HG03108 (cell line): Measurements from ENCODE around the gene LSAMP.

Experiments used
- ATAC-seq: cut with Tn5 transposase; IDR thresholded peaks from one replicate; pipeline ENCODE4 v1.9.1; 2021; ENCODE audit warnings: moderate library complexity; ENCODE audit not compliant: unreplicated experiment

Gene LSAMP

DNA sequence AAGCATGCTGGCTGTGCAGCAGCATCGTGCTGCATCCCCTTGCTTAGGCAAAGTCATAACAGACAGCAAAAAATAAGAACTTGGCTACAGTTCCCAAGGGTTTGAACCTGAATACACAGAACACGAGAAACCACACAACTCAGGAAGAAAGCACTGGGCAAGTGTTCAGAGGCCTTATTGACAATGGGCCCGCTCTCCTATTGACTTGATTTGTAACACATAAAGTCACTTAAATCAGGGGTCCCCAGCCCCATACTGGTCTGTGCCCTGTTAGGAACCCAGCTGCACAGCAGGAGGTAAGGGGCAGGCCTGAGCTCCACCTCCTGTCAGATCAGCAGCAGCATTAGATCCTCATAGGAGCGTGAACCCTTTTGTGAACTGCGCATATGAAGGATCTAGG is 145.1 kb downstream of the LSAMP start:
- no peak for ATAC-seq

DNA sequence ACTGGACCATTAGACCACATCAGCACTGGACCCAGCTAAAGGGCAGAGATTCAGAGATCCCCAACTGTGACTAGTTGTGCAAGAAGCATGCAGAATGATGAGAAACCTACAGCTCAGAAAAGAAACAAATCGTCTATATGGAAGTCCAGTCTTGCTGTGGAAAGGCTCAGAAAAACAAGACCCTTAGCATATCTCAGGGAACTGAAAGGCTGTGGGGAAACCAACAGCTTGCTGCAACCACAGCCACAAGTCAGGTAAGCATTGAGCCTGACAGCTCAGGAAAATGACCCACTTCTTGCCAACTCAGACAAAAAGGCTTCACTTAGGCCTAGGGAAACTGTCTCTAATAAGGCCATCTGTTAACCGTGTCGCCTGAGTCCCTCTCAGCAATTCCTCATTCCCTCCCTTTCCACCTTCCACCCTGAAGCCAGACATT is 145.6 kb downstream of the LSAMP start:
- no peak for ATAC-seq

DNA sequence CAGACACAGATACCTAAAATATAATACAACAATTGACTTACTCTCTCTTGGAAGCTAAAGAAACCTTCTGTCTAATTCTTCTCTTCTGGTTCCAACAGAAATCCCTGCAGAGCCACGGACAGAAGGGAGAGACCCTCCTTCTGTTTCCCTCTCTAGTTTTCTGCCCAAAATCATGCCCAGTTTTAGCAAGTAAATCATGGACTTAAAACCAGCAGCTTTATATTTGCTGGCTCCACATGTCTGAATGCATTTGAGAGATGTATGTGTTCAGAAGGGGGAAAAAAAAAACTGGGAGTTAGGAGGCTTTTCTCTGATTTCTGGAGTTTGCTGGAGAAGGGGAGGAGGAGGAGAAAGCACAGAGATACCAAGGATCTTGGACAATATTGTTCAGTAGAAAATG is 147.1 kb downstream of the LSAMP start:
- no peak for ATAC-seq

DNA sequence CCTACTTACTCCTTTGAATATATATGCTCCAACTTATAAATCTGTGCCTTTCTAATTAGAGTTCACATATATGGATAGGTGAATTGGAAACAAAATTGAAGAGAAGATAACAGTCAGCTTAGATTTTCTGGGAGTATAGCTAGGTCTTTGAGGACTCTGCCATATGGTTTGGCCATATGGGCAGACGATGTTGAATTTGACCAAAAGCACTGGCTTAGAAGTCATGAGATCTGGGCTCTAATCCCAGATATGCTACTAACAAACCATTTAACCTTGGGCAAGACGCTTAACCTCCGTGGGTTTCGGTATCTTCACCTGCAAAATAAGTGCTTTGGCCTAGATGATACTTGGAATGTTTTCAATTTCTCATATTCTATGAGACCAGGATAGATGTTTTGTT is 154.1 kb downstream of the LSAMP start:
- ATAC-seq: no peak

DNA sequence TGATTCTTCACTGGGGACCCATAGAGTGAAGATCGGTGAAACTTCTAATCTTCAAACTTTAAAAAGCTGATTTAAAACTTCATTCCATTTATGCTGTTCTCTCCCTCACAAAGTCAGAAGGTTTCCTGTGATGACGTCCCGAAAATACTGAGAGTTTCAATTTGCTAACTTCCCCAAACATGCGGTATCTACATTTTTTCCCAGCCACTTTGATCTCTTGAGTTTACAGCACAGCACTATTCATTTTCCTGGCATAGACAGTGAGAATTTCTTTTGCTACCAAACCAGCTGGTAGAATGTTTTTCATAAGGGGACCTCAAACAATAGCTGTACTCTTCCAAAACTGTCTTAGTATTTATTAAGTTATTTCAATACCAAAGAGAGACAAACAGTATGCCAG is 156.8 kb downstream of the LSAMP start:
- no peak for ATAC-seq

DNA sequence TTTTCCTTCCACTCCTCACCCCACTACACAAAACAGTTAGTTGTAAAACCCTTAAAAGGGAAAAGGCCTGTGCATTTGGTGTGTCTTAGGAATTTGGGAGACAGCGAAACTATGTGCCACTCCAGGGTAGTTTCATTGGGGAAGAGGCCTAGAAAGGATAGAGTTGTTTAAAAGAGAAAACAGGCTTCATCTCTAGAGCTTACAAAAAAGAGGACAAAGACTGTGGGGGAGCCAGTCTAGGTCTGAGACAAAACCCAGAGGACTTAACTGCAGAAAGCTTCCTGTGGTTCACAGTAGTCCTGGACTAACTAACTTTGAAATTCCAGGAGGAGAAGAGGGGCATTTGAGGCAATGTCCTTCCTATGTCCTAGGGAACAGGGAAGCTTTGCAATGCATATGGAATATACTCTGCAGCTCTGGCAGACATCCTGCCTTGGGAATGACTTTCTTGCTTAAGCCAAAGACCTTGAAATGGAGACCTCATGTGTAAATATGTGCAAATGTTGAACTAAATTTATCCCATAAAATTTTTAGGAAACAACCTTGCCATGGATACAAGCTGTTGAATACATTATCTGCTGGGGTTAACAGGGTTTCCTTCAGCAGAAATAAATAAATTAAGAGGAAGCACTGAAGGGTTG is 159.4 kb downstream of the LSAMP start:
- no peak for ATAC-seq

DNA sequence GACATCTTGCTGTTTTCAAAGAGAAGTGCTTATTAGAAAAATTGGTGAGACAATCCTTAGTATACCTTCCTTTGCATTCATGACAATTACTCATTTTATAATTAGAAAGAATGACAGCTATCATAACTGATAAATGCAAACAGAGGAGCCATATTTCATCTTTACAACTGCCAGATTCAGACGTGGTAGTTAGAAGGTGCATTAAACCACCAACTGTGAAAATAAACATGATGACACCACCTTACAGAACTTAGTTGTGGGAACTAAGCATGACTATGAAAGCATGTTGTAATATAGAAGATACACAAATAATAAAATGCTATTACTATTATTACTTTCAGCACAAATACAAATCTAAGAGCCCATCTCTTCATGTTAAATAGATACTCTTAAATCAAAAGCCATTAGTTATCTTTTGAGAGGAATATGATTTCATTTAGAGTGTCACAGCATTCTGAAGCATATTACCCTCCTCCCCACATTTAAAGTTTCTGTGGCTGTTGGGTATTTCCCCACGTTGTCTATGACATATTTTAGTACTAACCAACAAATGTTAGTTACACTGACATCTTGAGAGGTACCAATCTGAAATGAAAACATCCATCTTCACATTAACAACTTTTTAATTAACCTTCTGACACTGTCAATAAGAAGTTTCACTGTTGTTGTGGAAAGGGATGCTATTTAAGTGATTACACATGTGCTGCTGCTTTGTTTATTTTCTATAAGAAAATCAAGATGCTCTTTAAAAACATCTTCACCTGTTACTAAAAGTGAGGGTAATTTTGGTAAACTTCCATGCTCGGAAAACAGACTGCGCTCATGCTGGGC is 163.8 kb downstream of the LSAMP start:
- ATAC-seq: no peak

DNA sequence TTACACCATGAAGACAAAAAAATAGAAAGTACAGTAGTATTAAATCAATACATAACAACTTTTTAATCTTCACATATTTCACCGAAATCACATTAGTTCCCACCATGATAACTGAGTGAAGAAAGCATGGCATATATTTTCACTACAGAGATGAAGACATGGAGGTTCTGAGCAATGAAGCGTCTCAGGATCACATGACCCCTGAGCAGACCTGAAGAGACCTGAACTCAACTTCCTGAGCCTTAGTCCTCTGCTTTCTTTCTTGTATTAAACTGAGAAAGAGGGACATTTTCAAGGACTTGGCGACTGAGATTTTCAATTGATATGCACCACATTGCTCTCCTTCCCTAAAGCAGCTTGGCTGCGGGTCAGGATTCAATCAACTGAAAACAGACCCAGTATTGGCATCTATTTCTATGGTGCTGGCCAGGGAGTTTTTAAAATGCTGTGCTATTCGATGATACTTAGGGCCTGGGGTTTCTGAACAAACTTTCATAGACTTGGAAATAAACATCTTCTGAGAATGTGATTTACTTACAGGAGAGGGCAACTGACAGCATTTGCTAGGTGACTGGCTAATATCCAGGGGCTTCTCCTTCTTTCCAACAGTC is 165.1 kb downstream of the LSAMP start:
- no peak for ATAC-seq

DNA sequence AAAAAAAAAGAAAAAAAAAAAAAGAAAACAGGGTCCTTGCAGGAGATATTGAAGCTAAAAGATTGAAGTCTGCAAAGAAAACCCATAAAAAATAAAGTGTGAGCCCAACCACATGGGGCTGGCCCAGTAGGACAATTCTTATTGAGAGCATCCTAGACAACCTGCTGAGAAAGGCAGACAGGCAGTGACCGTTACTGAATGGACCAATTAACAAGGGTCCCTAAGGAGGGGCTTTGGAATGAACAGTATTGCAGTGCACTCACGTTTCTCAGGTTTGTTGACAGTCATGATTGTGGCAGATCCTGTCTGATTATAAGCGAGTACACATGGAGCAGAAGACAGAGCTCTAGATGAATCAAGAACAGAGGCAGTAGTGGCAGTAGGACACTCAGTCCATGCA is 168.6 kb downstream of the LSAMP start:
- no peak for ATAC-seq

DNA sequence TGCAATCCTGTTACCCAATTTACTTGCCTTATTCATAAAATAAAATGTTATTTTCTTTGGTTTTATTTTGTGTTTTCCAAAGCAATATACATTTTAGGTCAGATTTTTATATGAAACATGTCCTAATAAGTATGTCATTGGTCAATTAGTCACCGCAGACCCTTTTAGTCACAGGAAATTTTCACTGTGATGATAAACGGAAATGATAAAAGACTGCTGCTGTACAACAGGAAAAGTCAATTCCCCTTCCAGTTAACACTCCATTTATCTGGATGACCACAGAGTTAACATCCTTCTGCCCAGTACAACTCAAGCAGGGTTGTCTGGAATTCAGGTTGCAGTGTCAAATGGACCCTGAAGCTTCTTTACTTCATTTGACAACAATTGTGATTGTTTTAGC is 175.2 kb downstream of the LSAMP start:
- ATAC-seq: no peak

DNA sequence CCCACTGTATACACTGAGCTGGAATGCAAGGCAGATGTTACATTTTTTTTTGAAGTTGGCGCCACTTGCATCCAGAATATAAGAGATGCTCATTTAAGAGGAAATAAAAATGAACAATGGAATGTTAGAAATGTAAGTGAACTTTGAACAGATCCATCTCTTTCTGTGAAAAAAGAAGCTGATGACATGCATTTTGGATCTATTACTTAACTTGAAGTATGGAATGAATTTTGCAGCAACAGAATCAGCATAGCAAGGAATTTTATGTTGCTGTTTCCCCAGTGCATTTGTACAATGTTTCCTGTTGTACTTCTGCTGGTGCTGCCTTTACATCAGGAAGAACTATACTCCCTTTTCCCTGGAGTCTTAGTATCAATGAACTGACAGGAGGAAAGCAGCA is 178.2 kb downstream of the LSAMP start:
- ATAC-seq: no peak

DNA sequence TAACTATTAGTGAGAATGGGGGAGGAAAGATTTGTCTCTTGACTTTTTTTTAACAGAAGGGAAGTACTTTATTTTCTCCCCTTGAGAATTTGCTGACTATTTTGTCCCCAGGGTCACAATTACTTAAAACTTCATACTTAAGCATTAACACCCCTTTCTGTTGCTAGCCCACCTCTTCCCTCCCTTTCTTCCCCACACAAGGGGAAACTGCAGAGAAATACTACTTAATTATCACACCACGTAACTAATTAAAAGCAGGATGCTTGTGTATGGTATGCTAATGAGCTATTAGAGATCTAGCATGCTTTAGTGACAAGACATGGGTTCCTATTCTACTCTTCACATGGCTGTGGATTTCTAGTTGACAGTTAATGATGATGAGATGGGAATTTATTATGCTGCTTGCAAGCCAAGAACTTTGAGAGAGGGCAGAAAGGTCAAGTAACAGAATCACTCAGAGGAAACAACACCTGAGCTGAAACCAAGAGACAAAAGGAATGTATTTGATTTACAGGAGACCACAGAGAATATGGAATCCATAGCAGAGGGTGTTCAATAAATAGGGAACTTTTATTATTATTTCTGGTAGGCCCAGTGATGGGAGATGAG is 179.2 kb downstream of the LSAMP start:
- ATAC-seq: no peak

DNA sequence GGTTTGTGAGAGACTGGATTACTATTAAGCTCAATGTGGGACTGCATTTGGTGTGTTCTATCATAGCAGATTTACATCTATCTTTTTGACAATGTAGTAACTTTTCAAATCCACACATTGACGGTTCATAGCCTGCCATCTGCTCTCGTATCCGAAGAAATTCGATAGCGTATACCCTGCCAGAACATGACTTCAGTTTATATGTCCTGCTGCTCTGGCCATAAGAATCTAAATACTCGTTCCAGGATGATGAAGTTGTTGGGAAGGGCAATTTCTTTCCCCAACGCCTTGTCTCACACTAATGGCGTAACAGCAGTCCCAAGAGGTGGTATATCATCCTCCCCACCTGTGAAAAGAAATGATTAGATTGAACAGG is 180.0 kb downstream of the LSAMP start:
- ATAC-seq: no peak

DNA sequence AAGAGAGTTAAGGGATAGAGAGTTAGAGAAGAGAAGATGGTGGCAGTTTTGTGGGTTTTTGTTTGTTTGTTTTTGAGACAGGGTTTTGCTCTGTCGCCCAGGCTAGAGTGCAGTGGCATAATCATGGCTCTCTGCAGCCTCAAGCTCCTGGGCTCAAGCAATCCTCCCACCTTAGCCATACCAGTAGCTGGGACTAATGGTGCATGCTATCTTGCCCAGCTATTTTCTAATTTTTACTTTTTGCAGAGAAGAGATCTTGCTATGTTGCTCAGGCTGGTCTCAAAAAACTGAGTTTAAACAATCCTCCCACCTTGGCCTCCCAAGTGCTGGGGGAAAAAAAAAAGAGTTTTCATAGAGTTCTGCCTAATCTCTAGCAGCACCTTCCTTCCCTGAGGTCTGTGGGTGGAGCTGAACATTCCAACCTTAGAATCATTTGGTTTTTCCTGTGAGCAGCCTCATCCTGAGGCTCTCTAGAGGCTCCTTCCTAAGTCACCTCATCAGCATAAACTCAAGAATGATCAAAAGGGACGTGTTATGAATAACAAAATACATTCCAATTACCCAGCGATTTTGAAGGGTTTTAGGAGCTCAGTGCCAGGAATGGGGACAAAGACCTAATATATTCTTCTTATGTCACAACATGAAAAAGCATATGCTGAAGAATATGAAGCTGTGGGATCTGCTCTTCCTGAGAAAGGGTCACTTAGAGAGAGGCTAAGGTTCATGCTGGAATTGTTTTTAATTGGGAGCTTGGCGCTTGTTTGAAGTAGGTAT is 180.6 kb downstream of the LSAMP start:
- no peak for ATAC-seq

DNA sequence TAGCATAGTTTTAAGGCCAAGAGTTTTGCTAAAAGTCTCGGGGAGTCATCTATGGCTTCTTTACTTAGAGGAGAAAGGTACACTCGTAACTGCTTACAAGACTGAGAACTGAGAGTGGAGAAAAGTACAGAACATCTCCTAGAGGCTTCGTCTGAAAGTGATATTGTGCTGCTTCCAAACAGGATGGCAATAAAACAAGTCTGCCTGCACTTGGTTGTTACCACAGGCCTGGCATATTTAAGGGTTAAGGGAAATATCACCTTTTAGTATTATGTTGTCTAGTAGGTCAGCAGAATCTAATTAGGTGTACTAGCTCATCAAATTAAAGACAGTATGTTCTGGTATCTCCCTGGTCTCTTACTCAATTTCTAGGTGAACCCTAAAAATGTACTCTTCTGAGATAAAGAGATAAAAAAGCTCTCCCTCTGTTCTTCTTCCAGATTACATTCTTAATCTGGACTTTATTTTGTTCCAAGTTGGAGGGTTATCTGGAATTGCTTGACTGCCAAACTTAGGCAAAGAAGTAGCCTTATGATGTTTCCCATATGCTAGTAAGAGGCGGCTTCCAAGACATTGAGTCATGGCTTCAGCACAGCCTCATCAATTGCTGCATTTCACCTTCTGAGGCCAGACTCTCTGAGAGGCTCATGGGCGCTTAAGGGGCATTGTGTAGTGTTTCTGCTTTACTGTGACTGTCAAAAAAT is 181.3 kb downstream of the LSAMP start:
- no peak for ATAC-seq

DNA sequence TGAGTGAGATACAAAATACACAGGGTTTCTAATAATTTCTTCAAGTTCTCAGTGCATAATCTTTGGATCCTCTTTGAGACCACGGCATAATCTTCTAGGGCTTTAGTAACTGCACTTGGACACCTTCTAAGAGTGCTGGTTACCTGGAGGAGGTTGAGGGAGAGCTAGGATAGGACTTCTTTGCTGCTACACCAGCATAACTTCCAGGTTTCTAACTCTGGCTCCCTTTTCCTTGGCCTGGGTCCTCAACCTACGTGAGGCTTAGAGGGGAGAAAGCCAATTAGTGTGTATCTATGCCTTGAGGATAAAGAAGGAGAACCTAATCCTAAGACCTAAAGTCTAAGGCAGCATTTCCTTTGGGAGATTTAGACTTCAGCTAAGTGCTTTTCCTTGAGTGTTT is 184.8 kb downstream of the LSAMP start:
- ATAC-seq: no peak

DNA sequence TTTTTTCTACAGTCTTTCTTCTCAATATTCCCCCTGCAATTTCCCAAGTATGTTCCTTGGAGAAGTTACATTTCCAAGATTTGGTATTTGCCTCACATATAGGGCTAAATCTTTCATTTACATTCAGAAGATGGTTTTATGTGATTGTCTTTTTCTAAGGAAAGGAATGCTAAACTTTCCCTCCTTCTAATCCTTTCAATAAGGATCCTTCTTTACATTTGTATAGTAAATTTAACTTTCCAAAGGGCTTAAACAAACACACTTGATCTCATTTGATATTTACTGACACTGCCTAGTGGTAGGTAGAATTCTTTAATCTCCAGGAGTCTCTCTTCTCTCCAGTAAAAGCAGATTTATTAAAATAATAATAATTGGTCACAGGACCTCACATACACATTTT is 185.3 kb downstream of the LSAMP start:
- no peak for ATAC-seq

DNA sequence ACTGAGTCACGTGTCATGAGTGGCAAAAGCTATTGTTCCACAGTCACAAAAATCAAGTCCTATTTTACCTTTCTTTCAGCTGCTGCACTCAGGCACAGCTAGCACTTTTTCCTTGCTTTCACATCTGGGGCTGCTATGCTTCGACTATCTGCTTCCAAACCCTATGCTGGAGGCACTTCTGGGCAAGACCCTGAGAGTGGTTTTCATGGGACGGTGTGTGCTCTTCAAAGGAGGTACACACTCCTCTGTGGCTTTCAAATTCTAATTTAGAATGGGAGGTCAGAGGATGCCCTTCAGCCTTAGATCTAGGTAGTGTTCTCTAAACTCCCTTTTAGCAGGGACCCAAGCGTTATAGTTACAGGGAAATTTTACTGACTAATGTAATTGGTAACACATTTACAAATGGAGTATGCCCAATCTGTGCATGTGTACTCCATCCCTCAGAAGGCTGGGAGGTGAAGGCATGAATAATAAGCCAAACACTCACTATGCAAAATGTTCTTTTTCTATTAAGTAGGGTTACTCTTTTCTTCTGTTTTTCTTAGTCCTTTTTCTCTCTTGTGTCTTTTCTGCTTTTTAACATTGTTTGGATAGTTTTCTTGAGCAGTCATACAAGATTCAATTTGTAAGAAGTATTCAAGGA is 188.3 kb downstream of the LSAMP start:
- no peak for ATAC-seq

DNA sequence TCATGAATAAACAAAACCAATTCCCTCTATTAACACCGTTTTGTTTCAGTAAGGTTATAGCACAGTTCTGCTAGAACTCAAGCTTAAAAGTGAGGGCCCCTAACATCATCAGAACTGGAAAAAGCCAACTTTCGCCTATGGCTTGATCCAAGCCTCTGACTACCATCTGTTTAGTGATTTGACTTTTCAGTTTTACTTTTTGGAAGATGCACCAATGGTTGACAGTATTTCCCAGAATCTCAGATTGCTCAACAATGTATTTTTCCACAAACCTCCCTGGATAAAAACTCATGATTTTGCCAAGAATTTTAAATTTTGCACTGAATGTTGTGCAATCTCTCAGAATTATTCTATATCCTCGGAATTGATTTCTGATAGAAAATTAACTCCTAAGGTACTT is 190.7 kb downstream of the LSAMP start:
- no peak for ATAC-seq

DNA sequence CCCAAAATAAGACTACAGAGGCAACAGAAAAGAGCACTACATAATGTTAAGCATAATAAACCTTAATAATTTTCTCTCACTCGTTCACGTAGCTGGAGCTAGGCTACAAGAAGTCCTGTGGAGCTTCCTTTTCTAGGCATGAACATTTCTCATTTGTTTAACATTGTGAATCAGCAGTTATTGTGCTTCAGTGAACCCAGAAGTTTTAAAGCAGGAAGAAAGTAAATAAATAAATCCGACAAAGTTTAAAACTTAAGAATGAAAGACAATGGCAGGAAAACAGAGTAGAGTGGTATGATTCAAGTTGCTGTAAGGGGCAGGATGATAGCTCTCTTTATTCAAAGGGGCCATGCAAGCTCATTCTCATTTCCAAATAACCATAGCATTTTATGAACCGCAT is 191.8 kb downstream of the LSAMP start:
- ATAC-seq: no peak
